ENCODE measurements around the gene MYBPC1.

MYBPC1 gene

DNA sequence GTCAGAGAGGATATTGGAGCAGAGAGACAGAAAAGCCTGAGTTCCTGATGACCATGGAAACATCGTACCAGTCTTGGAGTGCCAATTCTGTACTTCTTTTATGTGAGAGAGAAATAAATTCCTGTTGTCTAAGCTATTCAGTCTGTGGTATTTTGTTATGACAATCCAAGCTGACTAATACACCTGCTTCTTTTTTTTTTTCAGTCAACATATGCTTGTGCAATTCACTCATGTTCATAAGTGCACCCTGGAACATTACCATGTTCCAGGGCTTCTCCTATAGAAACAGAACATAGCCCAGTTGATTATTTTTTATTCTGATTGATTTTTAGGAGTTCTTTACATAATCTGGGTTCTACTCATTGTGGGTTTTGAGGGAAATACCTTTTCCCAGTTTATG is 100.9 kb downstream of the MYBPC1 start:
- no peak for DNase-seq (ENCODE audit: low read depth)

DNA sequence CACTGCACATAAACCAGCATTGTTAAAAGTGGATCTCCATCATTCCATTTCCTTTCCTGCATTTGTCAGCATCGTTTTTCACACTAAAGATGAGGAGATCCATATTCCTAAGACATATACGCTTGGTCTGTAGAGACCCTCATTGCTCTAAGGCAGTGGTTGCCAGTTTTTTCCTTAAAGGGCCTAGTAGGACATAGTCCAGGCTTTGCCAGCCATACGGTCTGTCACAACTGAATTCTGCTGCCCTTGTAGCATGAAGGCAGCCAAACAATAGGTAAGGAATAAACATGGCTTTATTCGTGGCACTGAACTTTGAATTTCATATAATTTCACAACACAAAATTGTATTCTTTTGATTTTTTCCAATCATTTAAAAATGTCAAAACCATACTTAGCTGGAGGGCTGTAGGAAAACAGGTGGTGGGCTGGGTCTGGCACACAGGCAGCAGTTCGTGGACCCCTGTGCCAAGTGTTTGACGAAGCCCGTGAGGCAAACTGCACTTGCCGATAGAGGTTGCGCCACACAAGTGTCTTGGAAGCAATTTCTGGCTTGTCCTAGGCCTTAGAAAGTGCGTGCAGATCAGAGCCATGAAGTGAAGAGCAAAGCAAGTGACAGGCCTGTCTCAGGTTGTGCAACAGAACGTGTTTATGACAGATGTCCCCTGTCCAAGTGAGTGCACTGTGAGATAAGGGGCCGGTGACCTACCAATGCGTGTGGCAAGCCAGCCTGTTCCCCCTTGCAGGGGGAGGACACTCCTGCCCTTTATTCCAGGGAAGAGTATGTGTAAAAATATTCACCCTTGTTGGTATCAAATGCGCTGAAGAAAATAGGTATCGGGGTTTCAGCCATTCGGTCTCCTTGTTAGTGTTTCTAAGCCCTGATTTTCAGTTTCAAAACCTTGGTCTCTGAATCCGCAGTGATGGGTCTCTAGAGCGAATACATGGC is 101.8 kb downstream of the MYBPC1 start:
- no peak for DNase-seq (ENCODE audit: low read depth)

DNA sequence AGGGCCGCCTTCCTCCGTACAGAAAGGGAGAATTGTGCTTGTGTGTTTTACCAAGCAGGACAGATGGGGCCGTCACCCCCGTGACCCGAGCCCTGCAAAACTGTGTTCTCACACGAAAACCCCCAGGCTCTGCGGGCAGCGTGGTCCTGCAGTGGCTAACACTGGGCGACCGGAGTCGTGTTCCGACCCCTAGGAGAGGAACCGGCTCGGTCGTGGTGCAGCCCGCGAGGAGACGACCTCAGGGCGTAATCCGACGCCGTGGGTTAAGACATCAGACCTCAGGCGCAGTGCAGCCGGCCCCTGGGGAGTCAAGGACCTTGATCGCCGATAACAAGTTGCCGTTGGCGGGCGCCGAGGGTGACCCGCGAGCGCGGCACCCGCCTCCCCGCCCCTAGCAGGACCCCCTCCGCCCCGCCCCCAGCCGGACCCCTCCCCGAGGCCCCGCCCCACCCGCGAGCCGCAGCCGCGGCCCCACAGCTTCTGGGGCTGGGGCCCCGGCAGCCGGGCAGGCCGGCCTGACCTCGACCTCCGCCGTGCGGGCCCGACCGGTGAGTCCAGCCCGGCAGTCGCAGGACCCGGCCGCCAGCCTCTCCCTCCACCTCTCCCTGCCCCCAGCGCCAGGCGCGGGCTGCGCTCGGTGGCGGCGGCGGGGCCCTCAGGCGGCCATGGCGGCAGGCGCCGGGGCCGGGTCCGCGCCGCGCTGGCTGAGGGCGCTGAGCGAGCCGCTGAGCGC is 102.6 kb downstream of the MYBPC1 start, which contains the start of gene CHPT1:
CHPT1 (plus strand) TSS at position 444 of the 733 bp plus-strand sequence; CDS start at position 666, 222 bp downstream.
- no peak for DNase-seq (ENCODE audit: low read depth)

DNA sequence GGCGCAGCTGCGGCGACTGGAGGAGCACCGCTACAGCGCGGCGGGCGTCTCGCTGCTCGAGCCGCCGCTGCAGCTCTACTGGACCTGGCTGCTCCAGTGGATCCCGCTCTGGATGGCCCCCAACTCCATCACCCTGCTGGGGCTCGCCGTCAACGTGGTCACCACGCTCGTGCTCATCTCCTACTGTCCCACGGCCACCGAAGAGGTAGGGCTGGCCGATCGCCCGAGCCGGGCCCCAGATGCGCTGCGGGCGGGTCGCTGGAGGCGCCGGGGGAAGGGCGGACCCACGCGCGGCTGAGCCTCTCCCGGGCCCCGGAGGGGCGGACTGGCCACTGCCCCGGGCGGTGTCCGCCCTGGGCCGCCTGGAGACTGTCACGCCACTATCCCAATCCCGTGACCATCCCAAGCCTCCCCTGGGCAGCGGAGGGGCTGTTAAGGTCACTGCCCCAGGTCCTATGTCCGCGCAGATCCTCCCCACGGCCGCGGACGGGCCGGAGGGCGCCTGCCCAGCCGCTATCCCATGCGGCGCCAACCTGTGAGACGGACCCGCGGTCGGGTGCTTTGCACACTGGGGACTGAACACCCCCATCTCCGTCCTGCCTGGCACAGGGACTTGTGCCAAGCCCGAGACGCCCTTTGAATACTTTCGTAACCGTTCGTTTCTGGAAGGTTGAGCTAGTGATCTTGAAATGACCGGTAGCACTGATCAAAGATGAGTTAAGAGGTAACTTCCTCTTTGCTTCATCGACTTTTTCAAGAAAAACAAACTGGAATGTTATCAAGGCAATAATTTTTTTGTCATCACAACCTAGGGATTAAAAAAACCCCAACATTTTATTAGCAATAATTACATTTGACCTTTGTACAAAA is 103.4 kb downstream of the MYBPC1 start:
- no peak for DNase-seq (ENCODE audit: low read depth)

DNA sequence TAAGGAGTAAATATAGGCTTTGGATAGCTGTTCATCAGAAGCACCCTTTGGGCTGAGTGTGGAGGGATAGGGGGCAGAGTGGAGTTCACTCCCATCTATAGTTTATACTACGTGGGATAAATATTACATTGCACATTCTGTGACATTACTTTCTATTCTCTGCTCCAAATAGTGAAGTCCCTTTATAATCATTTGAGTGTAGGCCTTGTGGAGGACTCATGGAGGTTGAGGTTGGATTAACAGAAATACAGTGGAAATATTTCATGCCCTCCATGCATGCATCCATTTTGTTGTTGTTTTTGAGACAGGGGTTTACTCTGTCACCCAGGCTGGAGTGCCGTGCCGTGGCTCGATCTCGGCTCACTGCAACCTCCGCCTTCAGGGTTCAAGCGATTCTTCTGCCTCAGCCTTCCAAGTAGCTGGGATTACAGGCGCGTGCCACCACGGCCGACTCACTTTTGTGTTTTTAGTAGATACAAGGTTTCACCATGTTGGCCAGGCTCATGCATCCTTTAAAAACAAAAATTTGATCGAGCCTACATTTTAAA is 104.1 kb downstream of the MYBPC1 start:
- DNase-seq (ENCODE audit: low read depth), result no peak

DNA sequence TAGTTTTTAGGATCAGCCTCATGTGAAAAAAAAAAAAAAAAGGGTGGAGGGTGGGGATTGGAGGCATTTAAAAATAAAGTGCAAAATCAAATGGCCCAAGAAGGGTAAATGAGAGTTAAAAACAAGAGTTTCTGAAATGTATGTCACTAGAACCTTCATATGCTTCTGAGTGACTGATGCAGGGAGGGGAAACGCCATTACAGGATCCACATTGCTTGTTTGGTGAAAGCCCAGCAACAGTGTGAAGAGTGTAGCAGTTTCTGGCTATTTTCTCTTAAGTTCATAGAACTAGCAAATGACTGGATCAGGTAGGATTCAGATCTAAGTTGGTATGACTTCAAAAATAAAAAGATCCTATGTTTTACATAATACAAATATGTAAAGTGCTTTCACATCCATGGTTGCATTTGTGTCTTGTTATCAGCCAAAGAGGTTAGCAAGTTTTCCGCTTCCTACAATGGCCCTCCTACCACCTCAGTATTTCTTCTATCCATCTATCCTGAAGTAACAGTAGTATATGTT is 105.6 kb downstream of the MYBPC1 start:
- DNase-seq (ENCODE audit: low read depth), result no peak

DNA sequence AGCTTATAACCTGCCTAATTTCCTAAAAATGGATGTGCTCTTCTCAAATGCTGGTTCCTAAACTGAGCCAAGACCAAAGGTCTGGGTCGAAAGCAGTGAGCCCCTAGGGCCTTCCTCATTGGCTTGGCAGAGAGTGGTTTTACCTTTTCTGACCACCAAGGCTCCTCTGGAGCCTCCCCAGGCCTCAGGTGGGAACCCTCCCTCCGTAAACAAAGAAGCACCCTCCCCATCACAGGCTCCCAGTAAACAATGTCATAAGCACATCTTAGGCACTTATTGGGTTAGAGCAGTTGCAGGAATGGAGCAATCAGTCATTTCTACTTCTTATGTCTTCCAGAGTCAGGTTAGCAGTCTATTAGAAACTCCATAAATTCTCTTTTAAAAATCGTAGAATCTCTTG is 108.7 kb downstream of the MYBPC1 start:
- no peak for DNase-seq (ENCODE audit: low read depth)

- no peak for DNase-seq (ENCODE audit: low read depth)
Measured at GRCh38 chr12:101706403-101706802, 111.6 kb downstream of the MYBPC1 start.

- no peak for DNase-seq (ENCODE audit: low read depth)
Measured at GRCh38 chr12:101707131-101707782, 112.5 kb downstream of the MYBPC1 start.

DNA sequence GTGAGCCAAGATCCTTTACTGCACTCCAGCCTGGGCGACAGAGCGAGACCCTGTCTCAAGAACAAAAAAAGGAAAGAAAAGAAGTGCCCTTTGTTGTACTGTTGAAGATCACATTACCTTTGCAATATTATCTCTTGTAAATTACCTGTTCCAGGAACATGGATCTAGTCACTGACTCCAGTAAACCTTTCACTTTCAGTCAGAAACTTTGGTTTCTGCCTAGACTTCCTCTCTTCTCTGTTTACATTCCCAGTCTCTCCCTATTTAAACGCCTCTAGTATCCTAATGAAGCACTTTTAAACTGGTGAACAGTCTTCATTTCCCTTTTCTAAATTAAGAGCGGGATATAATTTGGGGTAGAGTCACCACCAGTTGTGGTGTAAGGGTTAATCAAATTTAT is 115.5 kb downstream of the MYBPC1 start:
- DNase-seq (ENCODE audit: low read depth), result no peak

- no peak for DNase-seq (ENCODE audit: low read depth)
Measured at GRCh38 chr12:101713059-101713682, 118.4 kb downstream of the MYBPC1 start.

GRCh38 chr12:101713930-101714329 is 119.2 kb downstream of the MYBPC1 start:
- no peak for DNase-seq (ENCODE audit: low read depth)

GRCh38 chr12:101714877-101715444 is 120.2 kb downstream of the MYBPC1 start:
- no peak for DNase-seq (ENCODE audit: low read depth)

DNA sequence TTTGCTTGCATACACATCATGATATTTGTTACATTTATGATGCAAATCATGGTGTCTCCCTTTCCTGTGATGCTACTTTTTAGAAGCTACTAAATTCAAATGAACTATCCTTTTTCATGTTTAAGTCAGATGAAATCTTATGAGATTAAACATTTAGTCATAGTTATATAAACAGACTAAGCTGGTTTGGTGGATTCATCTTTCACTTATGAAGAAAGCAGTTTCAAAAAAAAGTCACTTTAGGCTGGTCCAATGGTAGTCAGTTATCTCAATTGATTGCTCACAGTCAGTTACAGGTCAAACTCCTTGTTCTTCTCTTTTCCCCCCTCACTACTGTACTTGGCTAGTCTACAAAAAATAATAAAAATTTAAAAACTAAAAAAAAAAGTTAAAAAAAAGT is 124.8 kb downstream of the MYBPC1 start:
- DNase-seq (ENCODE audit: low read depth), result no peak

- no peak for DNase-seq (ENCODE audit: low read depth)
Measured at GRCh38 chr12:101720118-101720517, 125.3 kb downstream of the MYBPC1 start.

GRCh38 chr12:101722392-101722791 is 127.6 kb downstream of the MYBPC1 start:
- DNase-seq (ENCODE audit: low read depth), result no peak

DNA sequence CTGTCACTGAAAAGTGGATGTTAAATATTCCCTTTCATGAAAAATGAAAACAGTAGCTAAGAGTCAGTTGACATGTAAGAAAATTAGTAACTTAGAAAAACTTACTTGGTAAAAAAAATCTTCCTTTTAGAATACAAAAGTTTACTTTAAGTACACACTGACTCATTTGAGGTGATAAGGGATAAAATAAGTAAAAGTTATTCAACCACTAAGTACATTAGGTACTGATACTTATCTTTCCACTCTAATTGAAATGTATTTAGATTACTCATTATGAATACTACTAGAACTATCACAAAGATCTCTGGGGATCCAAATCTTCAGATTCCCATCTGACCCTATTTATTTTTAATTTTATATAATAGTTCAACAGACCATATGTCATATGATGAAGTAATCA is 132.3 kb downstream of the MYBPC1 start:
- no peak for DNase-seq (ENCODE audit: low read depth)

- no peak for DNase-seq (ENCODE audit: low read depth)
Measured at GRCh38 chr12:101729842-101730241, 135.1 kb downstream of the MYBPC1 start.

GRCh38 chr12:101732318-101732717 is 137.5 kb downstream of the MYBPC1 start:
- DNase-seq (ENCODE audit: low read depth), result no peak

DNA sequence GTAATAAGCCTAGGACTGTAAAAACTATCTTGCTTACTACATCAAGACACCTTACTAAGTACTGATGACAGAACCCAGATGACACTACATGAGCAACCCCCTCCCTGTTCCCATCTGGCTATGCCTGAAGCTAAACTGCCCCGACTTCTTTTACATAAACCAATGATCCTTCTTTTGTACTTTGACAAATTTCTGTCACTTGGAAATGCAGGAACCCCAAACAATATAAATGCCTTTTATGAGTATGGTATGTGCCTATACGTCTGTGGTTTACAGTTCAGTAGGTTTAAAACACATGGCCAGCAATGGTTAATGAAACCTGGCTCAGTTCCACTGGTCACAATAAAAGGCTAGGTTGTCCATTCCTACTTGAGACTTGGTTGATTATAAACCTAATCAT is 138.4 kb downstream of the MYBPC1 start:
- DNase-seq (ENCODE audit: low read depth), result no peak

Measured in fibroblast of the conjunctiva (primary cell).